SK-N-SH (cell line): ENCODE data around the gene COL21A1.

ENCODE experiments used
- EP300 ChIP-seq, 2 experiments: IDR thresholded peaks; 2 replicates each; pipeline versions ENCODE4 v1.4.0 to v1.6.1; 2012; ENCODE audit warnings: borderline replicate concordance in 1 of 2, low read depth in 1 of 2, low read length in 1 of 2
- FOXM1 ChIP-seq: IDR thresholded peaks from 2 replicates; pipeline ENCODE4 v1.4.0; 2012; ENCODE audit warnings: low read depth, mild to moderate bottlenecking
- MXI1 ChIP-seq: IDR thresholded peaks from 2 replicates; pipeline ENCODE4 v1.6.1; 2012; ENCODE audit warnings: mild to moderate bottlenecking, low read depth, low read length, improper control_type of control experiment
- POLR2AphosphoS5 ChIP-seq: IDR thresholded peaks from 2 replicates; pipeline ENCODE4 v1.6.1; 2012; ENCODE audit warnings: low read depth, low read length
- TAF1 ChIP-seq: IDR thresholded peaks from 2 replicates; pipeline ENCODE4 v1.6.1; 2012; ENCODE audit warnings: low read depth, mild to moderate bottlenecking, low read length, moderate library complexity, borderline replicate concordance
- TCF12 ChIP-seq: IDR thresholded peaks from 2 replicates; pipeline ENCODE4 v1.4.0; 2012
- TF ChIP-seq, protein P1 (sequence below): fragments of 200-600 bp; sonication (generic); IDR thresholded peaks from 2 replicates; pipeline ENCODE4 v1.6.1; 2017; ENCODE audit warnings: antibody characterized with exemption, mild to moderate bottlenecking, moderate library complexity

GRCh38 chr6:56291302-56291917, 44.0 kb upstream of the COL21A1 start:
- TF ChIP-seq EP300 (IDR thresholded peaks at IDR 0.05; ENCODE audit: borderline replicate concordance in 1 of 2, low read depth in 1 of 2, low read length in 1 of 2) (no peak), POLR2AphosphoS5 (no peak), TCF12 (no peak), TAF1 (no peak), FOXM1 (no peak), MXI1 (no peak)
- TF ChIP-seq, protein P1, sequence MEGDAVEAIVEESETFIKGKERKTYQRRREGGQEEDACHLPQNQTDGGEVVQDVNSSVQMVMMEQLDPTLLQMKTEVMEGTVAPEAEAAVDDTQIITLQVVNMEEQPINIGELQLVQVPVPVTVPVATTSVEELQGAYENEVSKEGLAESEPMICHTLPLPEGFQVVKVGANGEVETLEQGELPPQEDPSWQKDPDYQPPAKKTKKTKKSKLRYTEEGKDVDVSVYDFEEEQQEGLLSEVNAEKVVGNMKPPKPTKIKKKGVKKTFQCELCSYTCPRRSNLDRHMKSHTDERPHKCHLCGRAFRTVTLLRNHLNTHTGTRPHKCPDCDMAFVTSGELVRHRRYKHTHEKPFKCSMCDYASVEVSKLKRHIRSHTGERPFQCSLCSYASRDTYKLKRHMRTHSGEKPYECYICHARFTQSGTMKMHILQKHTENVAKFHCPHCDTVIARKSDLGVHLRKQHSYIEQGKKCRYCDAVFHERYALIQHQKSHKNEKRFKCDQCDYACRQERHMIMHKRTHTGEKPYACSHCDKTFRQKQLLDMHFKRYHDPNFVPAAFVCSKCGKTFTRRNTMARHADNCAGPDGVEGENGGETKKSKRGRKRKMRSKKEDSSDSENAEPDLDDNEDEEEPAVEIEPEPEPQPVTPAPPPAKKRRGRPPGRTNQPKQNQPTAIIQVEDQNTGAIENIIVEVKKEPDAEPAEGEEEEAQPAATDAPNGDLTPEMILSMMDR = no peak
